H9 (cell line): ENCODE results near the gene ZKSCAN4. TPM values are rescaled to one million over a fixed set of nuclear protein-coding genes. Genes with fewer than 3 reads are reported as not detected.

Source experiments
- DNase-seq: peaks from one replicate; pipeline ENCODE4 v3.0.0-alpha.2; 2017
- H2AFZ ChIP-seq: one replicate; pipeline ENCODE4 v1.6.1; 2013; ENCODE audit warnings: mild to moderate bottlenecking, low read length, control low read depth, moderate library complexity
- H2AK5ac ChIP-seq: 2 replicates; pipeline ENCODE4 v1.6.1; 2013; ENCODE audit warnings: low read length, control low read depth, mixed read lengths; ENCODE audit not compliant: insufficient read length
- H2BK120ac ChIP-seq: one replicate; pipeline ENCODE4 v1.6.1; 2013; ENCODE audit warnings: low read depth, mild to moderate bottlenecking, low read length, control low read depth, inconsistent platforms; ENCODE audit not compliant: poor library complexity, severe bottlenecking
- H2BK12ac ChIP-seq: 2 replicates; pipeline ENCODE4 v1.6.1; 2013; ENCODE audit warnings: low read length, control low read depth, mixed read lengths, low read depth; ENCODE audit not compliant: insufficient read length
- H2BK15ac ChIP-seq: 2 replicates; pipeline ENCODE4 v1.6.1; 2013; ENCODE audit warnings: low read depth, low read length, control low read depth
- H2BK20ac ChIP-seq: one replicate; pipeline ENCODE4 v1.6.1; 2013; ENCODE audit warnings: low read depth, mild to moderate bottlenecking, low read length, control low read depth, inconsistent platforms; ENCODE audit not compliant: poor library complexity, severe bottlenecking
- H2BK5ac ChIP-seq: 2 replicates; pipeline ENCODE4 v1.6.1; 2013; ENCODE audit warnings: low read length, control low read depth, mixed read lengths; ENCODE audit not compliant: insufficient read length
- H3K14ac ChIP-seq: 2 replicates; pipeline ENCODE4 v1.6.1; 2013; ENCODE audit warnings: low read length, control low read depth; ENCODE audit not compliant: insufficient read depth
- H3K18ac ChIP-seq: 2 replicates; pipeline ENCODE4 v1.6.1; 2013; ENCODE audit warnings: low read depth, mild to moderate bottlenecking, mixed read lengths, low read length, control low read depth; ENCODE audit not compliant: insufficient read length
- H3K23ac ChIP-seq: 2 replicates; pipeline ENCODE4 v1.6.1; 2013; ENCODE audit warnings: low read length, control low read depth, mixed read lengths, low read depth; ENCODE audit not compliant: insufficient read length
- H3K23me2 ChIP-seq: 2 replicates; pipeline ENCODE4 v1.6.1; 2013; ENCODE audit warnings: low read depth, mild to moderate bottlenecking, mixed read lengths, low read length, control low read depth; ENCODE audit not compliant: insufficient read length, poor library complexity, severe bottlenecking
- H3K27ac ChIP-seq: 2 replicates; pipeline ENCODE4 v1.5.1; 2013; ENCODE audit warnings: low read length, control low read depth, mixed read lengths, low read depth; ENCODE audit not compliant: insufficient read length
- H3K27me3 ChIP-seq: 2 replicates; pipeline ENCODE4 v1.6.1; 2013; ENCODE audit warnings: low read length, control low read depth, inconsistent platforms; ENCODE audit not compliant: insufficient read depth
- H3K4ac ChIP-seq: 2 replicates; pipeline ENCODE4 v1.6.1; 2013; ENCODE audit warnings: low read depth, mild to moderate bottlenecking, control low read depth, inconsistent platforms, low read length, moderate library complexity
- H3K4me1 ChIP-seq: 2 replicates; pipeline ENCODE4 v1.6.1; 2013; ENCODE audit warnings: low read length, control low read depth, inconsistent platforms; ENCODE audit not compliant: insufficient read depth
- H3K4me2 ChIP-seq: 2 replicates; pipeline ENCODE4 v1.6.1; 2013; ENCODE audit warnings: low read length, control low read depth, mixed read lengths; ENCODE audit not compliant: insufficient read length, insufficient read depth
- H3K56ac ChIP-seq: 2 replicates; pipeline ENCODE4 v1.6.1; 2013; ENCODE audit warnings: low read depth, mild to moderate bottlenecking, mixed read lengths, low read length, control low read depth; ENCODE audit not compliant: insufficient read length
- H3K79me1 ChIP-seq: 2 replicates; pipeline ENCODE4 v1.6.1; 2013; ENCODE audit warnings: low read depth, mild to moderate bottlenecking, moderate library complexity, low read length, control low read depth, inconsistent platforms; ENCODE audit not compliant: insufficient read depth, poor library complexity, severe bottlenecking
- H3K79me2 ChIP-seq: 2 replicates; pipeline ENCODE4 v1.6.1; 2013; ENCODE audit warnings: low read length, control low read depth, inconsistent platforms; ENCODE audit not compliant: insufficient read depth
- H3K9ac ChIP-seq: 2 replicates; pipeline ENCODE4 v1.6.1; 2013; ENCODE audit warnings: low read length, control low read depth, mixed read lengths; ENCODE audit not compliant: insufficient read length; ENCODE audit errors: extremely low read depth
- H3K9me3 ChIP-seq: one replicate; pipeline ENCODE4 v1.6.1; 2013; ENCODE audit warnings: low read depth, low read length, inconsistent platforms; ENCODE audit not compliant: control insufficient read depth
- H3T11ph ChIP-seq: one replicate; pipeline ENCODE4 v1.6.1; 2013; ENCODE audit warnings: mild to moderate bottlenecking, low read length, control low read depth, inconsistent platforms
- H4K20me1 ChIP-seq: one replicate; pipeline ENCODE4 v1.6.1; 2013; ENCODE audit not compliant: control insufficient read depth, insufficient read length, insufficient read depth
- H4K5ac ChIP-seq: 2 replicates; pipeline ENCODE4 v1.6.1; 2013; ENCODE audit warnings: low read depth, mild to moderate bottlenecking, mixed read lengths, low read length, control low read depth; ENCODE audit not compliant: insufficient read length
- H4K8ac ChIP-seq: replicated peaks from 2 replicates; pipeline ENCODE4 v1.6.1; 2013; ENCODE audit warnings: low read length, control low read depth, mixed read lengths, low read depth; ENCODE audit not compliant: insufficient read length
- H4K91ac ChIP-seq: 2 replicates; pipeline ENCODE4 v1.6.1; 2013; ENCODE audit warnings: low read depth, mild to moderate bottlenecking, moderate library complexity, mixed read lengths, low read length, control low read depth; ENCODE audit not compliant: insufficient read length
- H3K27ac Mint-ChIP-seq, 3 experiments: 2 replicates in 2 of 3; 3 replicates in 1 of 3; pipeline ENCODE4 v1.8.0; 2020 to 2021; ENCODE audit warnings: mixed read lengths in 3 of 3, mild to moderate bottlenecking in 1 of 3, moderate library complexity in 1 of 3
- H3K27me3 Mint-ChIP-seq: 2 replicates; pipeline ENCODE4 v1.8.0; 2021; ENCODE audit warnings: low read depth, mild to moderate bottlenecking, moderate library complexity, mixed read lengths
- H3K36me3 Mint-ChIP-seq, 3 experiments: 2 replicates in 2 of 3; 3 replicates in 1 of 3; pipeline ENCODE4 v1.8.0; 2020 to 2021; ENCODE audit warnings: low read depth in 3 of 3, mixed read lengths in 3 of 3; ENCODE audit not compliant: insufficient read depth in 1 of 3
- H3K4me1 Mint-ChIP-seq, 2 experiments: 2 replicates each; pipeline ENCODE4 v1.8.0; 2020; ENCODE audit warnings: mixed read lengths in 2 of 2
- H3K4me3 Mint-ChIP-seq, 2 experiments: 2 replicates in 1 of 2; 3 replicates in 1 of 2; pipeline ENCODE4 v1.8.0; 2020 to 2021; ENCODE audit warnings: mild to moderate bottlenecking in 2 of 2, mixed read lengths in 2 of 2, moderate library complexity in 1 of 2
- H3K9me3 Mint-ChIP-seq, 2 experiments: 2 replicates in 1 of 2; 3 replicates in 1 of 2; pipeline ENCODE4 v1.8.0; 2020; ENCODE audit warnings: mild to moderate bottlenecking in 2 of 2, mixed read lengths in 2 of 2, moderate library complexity in 1 of 2
- WGBS: extraction: QIAGEN DNeasy Blood & Tissue Kit; methylation state at CpG from one replicate; pipeline ENCODE4 v1.1.7; 2013; ENCODE audit warnings: missing lambda C conversion rate, low lambda C conversion rate, mixed read lengths; ENCODE audit not compliant: insufficient read length; ENCODE audit errors: extremely low coverage; 5-methylcytosine and 5-hydroxymethylcytosine counted together
- total RNA-seq: library from RNA; stranded (reverse); gene quantifications from 2 replicates; pipeline ENCODE4 v1.2.1, GENCODE V29; 2021
- TF ChIP-seq, protein P1 (sequence below): fragments of 200-600 bp; sonication (generic); conservative IDR thresholded peaks from 3 replicates; pipeline ENCODE4 v1.8.0; 2021; ENCODE audit warnings: antibody characterized with exemption, mild to moderate bottlenecking

ZKSCAN4 gene
- total RNA-seq, 1 experiment from 2014 or later = 8.8 TPM

DNA sequence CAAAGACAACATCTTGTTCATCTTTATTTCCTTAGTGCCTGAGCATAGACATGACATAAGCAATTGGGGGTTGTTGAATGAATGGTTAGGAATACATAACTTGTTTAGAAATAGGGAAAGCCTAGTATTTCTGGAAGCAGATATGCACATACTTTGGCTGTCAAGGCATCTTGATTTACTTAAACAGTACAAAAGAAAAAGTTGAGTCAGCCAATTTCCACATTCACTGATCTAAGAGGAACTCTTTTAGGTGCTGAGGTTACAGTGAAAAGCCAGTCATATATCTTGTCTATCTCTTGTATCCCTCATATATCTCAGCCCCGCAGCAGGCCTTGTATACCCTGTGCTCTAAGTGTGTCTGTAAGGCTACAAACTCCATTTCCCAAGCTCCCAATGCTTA, 11.6 kb downstream of the ZKSCAN4 start:
- Histone ChIP-seq H4K8ac (no peak overlapping the region), H2AK5ac (no peak overlapping the region), H3K27me3 (no peaks in the 10 kb centered on the region), H3K23ac (no peak overlapping the region), H3K79me2 (no peaks in the 10 kb centered on the region), H3K27ac (no peak overlapping the region), H4K91ac (no peak overlapping the region), H3K9me3 (no peaks in the 10 kb centered on the region), H2BK15ac (no peak overlapping the region), H3K23me2 (no peaks in the 10 kb centered on the region), H2AFZ (no peak overlapping the region), H2BK5ac (no peak overlapping the region), H2BK120ac (no peak overlapping the region), H4K20me1 (no peaks in the 10 kb centered on the region), H3K56ac (no peak overlapping the region), H3K4ac (no peak overlapping the region), H3K9ac (no peak overlapping the region), H3K4me2 (no peak overlapping the region), H3K4me1 (no peaks in the 10 kb centered on the region), H4K5ac (no peak overlapping the region), H3K79me1 (no peaks in the 10 kb centered on the region), H2BK12ac (no peak overlapping the region), H3K14ac (no peak overlapping the region), H3K18ac (no peak overlapping the region), H2BK20ac (no peak overlapping the region), H3T11ph (no peak overlapping the region)
- TF ChIP-seq, protein P1, sequence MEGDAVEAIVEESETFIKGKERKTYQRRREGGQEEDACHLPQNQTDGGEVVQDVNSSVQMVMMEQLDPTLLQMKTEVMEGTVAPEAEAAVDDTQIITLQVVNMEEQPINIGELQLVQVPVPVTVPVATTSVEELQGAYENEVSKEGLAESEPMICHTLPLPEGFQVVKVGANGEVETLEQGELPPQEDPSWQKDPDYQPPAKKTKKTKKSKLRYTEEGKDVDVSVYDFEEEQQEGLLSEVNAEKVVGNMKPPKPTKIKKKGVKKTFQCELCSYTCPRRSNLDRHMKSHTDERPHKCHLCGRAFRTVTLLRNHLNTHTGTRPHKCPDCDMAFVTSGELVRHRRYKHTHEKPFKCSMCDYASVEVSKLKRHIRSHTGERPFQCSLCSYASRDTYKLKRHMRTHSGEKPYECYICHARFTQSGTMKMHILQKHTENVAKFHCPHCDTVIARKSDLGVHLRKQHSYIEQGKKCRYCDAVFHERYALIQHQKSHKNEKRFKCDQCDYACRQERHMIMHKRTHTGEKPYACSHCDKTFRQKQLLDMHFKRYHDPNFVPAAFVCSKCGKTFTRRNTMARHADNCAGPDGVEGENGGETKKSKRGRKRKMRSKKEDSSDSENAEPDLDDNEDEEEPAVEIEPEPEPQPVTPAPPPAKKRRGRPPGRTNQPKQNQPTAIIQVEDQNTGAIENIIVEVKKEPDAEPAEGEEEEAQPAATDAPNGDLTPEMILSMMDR = no peak
- WGBS = no CpG with 5 or more reads among the region's 1 CpG
- Mint-ChIP-seq H3K9me3 (no peaks in the 10 kb centered on the region; a peak in 2 of 5 replicates), H3K27me3 (no peaks in the 10 kb centered on the region), H3K4me1 (peaks cover 5 to 7% of the 10 kb centered on the region in 2 experiments), H3K36me3 (peaks cover 6 to 27% (median 20%) of the 10 kb centered on the region in 3 experiments; a peak in 6 of 7 replicates), H3K27ac (no peak overlapping the region), H3K4me3 (no peak overlapping the region)
- DNase-seq = no peak
